HEK293 (cell line): Measurements from ENCODE around the gene INKA2.

ENCODE experiments used
- BCL11A ChIP-seq: fragments of 450-650 bp; formaldehyde crosslinking; IDR thresholded peaks from 2 replicates; pipeline ENCODE4 v1.5.1; 2016; ENCODE audit warnings: low read depth, missing biosample characterization, missing genetic modification characterization
- BCL11B ChIP-seq: fragments of 450-650 bp; formaldehyde crosslinking; IDR thresholded peaks from 2 replicates; pipeline ENCODE4 v1.5.1; 2016; ENCODE audit warnings: low read depth, missing biosample characterization, missing genetic modification characterization
- KLF16 ChIP-seq: fragments of 450-650 bp; formaldehyde crosslinking; IDR thresholded peaks from 2 replicates; pipeline ENCODE4 v1.5.1; 2017; ENCODE audit warnings: missing biosample characterization, missing genetic modification characterization
- MYNN ChIP-seq: fragments of 450-650 bp; formaldehyde crosslinking; IDR thresholded peaks from 2 replicates; pipeline ENCODE4 v1.5.1; 2016; ENCODE audit warnings: missing biosample characterization, missing genetic modification characterization, borderline replicate concordance
- ZBTB21 ChIP-seq: fragments of 450-650 bp; formaldehyde crosslinking; IDR thresholded peaks from 2 replicates; pipeline ENCODE4 v1.5.1; 2017; ENCODE audit warnings: missing biosample characterization, missing genetic modification characterization
- ZNF121 ChIP-seq: fragments of 450-650 bp; formaldehyde crosslinking; IDR thresholded peaks from 2 replicates; pipeline ENCODE4 v1.5.1; 2016; ENCODE audit warnings: missing biosample characterization, missing genetic modification characterization
- ZNF555 ChIP-seq: fragments of 450-650 bp; formaldehyde crosslinking; conservative IDR thresholded peaks from 2 replicates; pipeline ENCODE4 v1.5.1; 2017; ENCODE audit warnings: missing biosample characterization, mild to moderate bottlenecking, missing genetic modification characterization, inconsistent platforms
- ZNF624 ChIP-seq: fragments of 450-650 bp; formaldehyde crosslinking; IDR thresholded peaks from 2 replicates; pipeline ENCODE4 v1.5.1; 2017; ENCODE audit warnings: missing biosample characterization, missing genetic modification characterization
- ZNF677 ChIP-seq: fragments of 450-650 bp; IDR thresholded peaks from 2 replicates; pipeline ENCODE4 v1.5.0; 2018; ENCODE audit warnings: missing biosample characterization, mild to moderate bottlenecking, missing genetic modification characterization, moderate library complexity
- ZNF785 ChIP-seq: fragments of 450-650 bp; formaldehyde crosslinking; IDR thresholded peaks from 2 replicates; pipeline ENCODE4 v1.5.1; 2016; ENCODE audit warnings: missing biosample characterization, missing genetic modification characterization
- TF ChIP-seq, protein P1 (sequence below): fragments of 450-650 bp; formaldehyde crosslinking; IDR thresholded peaks from 2 replicates; pipeline ENCODE4 v1.5.1; 2016; ENCODE audit warnings: missing biosample characterization, missing genetic modification characterization
- TF ChIP-seq, protein P2 (sequence below): fragments of 450-650 bp; formaldehyde crosslinking; IDR thresholded peaks from 2 replicates; pipeline ENCODE4 v1.5.1; 2016; ENCODE audit warnings: missing biosample characterization, missing genetic modification characterization, borderline replicate concordance
- TF ChIP-seq, protein P3 (sequence below): IDR thresholded peaks from 2 replicates; pipeline ENCODE4 v1.6.1; 2011; ENCODE audit warnings: mild to moderate bottlenecking, low read depth, low read length, borderline replicate concordance
- TF ChIP-seq, protein P4 (sequence below): fragments of 450-650 bp; formaldehyde crosslinking; IDR thresholded peaks from 2 replicates; pipeline ENCODE4 v1.5.1; 2016; ENCODE audit warnings: missing biosample characterization, missing genetic modification characterization, low read depth

DNA sequence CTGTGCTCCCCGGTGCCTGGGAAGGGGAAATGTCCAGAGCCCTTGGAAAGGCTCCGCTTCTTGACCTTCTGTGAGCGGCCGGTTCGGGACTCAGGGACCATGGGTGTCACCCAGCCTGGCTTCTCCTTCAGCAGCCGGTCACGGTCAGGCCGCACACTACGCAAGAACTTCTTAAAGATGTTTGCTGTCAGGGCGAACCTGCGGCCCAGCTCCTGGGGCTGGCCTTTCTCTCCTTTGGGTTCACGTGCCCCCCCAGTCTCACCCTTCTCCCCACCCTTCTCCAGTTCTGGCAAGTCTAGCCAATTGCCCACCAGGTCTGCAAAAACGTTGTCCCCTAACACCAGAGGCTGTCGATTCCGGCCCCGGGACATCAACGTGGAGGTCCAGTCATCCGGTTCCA is 12.1 kb downstream of the INKA2 start:
- TF ChIP-seq ZNF624 (tag by site-specific recombination) (no peak), ZNF121 (tag by site-specific recombination) (no peak), ZNF785 (no peak), BCL11A (tag by site-specific recombination) (no peak), ZNF555 (no peak), MYNN (tag by site-specific recombination) (no peak), ZNF677 (no peak), KLF16 (tag by site-specific recombination) (no peak), BCL11B (tag by site-specific recombination) (no peak), ZBTB21 (tag by site-specific recombination) (no peak)
- TF ChIP-seq, protein P1, sequence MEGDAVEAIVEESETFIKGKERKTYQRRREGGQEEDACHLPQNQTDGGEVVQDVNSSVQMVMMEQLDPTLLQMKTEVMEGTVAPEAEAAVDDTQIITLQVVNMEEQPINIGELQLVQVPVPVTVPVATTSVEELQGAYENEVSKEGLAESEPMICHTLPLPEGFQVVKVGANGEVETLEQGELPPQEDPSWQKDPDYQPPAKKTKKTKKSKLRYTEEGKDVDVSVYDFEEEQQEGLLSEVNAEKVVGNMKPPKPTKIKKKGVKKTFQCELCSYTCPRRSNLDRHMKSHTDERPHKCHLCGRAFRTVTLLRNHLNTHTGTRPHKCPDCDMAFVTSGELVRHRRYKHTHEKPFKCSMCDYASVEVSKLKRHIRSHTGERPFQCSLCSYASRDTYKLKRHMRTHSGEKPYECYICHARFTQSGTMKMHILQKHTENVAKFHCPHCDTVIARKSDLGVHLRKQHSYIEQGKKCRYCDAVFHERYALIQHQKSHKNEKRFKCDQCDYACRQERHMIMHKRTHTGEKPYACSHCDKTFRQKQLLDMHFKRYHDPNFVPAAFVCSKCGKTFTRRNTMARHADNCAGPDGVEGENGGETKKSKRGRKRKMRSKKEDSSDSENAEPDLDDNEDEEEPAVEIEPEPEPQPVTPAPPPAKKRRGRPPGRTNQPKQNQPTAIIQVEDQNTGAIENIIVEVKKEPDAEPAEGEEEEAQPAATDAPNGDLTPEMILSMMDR (tag by site-specific recombination): no peak
- TF ChIP-seq, protein P2, sequence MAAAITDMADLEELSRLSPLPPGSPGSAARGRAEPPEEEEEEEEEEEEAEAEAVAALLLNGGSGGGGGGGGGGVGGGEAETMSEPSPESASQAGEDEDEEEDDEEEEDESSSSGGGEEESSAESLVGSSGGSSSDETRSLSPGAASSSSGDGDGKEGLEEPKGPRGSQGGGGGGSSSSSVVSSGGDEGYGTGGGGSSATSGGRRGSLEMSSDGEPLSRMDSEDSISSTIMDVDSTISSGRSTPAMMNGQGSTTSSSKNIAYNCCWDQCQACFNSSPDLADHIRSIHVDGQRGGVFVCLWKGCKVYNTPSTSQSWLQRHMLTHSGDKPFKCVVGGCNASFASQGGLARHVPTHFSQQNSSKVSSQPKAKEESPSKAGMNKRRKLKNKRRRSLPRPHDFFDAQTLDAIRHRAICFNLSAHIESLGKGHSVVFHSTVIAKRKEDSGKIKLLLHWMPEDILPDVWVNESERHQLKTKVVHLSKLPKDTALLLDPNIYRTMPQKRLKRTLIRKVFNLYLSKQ (tag by site-specific recombination): no peak
- TF ChIP-seq, protein P3, sequence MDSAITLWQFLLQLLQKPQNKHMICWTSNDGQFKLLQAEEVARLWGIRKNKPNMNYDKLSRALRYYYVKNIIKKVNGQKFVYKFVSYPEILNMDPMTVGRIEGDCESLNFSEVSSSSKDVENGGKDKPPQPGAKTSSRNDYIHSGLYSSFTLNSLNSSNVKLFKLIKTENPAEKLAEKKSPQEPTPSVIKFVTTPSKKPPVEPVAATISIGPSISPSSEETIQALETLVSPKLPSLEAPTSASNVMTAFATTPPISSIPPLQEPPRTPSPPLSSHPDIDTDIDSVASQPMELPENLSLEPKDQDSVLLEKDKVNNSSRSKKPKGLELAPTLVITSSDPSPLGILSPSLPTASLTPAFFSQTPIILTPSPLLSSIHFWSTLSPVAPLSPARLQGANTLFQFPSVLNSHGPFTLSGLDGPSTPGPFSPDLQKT: no peak
- TF ChIP-seq, protein P4, sequence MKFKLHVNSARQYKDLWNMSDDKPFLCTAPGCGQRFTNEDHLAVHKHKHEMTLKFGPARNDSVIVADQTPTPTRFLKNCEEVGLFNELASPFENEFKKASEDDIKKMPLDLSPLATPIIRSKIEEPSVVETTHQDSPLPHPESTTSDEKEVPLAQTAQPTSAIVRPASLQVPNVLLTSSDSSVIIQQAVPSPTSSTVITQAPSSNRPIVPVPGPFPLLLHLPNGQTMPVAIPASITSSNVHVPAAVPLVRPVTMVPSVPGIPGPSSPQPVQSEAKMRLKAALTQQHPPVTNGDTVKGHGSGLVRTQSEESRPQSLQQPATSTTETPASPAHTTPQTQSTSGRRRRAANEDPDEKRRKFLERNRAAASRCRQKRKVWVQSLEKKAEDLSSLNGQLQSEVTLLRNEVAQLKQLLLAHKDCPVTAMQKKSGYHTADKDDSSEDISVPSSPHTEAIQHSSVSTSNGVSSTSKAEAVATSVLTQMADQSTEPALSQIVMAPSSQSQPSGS (tag by site-specific recombination): no peak
